Measurements from ENCODE around the gene TMIGD1.

DNA sequence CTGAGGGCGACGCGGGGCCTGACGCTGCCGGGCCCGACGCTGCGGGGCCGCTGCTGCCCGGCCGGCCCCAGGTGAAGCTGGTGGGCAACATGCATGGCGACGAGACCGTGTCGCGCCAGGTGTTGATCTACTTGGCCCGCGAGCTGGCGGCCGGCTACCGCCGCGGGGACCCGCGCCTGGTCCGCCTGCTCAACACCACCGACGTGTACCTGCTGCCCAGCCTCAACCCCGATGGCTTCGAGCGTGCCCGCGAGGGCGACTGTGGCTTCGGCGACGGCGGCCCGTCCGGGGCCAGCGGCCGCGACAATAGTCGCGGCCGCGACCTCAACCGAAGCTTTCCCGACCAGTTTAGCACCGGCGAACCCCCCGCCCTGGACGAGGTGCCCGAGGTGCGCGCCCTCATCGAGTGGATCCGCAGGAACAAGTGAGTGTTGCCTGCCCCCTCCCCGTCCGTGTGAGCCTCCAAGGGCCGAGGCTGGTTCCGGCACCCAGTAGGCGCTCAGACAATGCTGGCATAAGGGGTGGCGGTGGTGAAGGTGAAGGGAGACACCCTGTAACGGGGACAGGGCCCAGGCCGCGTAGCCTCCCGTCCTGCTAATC lies 45.5 kb upstream of the TMIGD1 start:
- TF ChIP-seq, protein P1, sequence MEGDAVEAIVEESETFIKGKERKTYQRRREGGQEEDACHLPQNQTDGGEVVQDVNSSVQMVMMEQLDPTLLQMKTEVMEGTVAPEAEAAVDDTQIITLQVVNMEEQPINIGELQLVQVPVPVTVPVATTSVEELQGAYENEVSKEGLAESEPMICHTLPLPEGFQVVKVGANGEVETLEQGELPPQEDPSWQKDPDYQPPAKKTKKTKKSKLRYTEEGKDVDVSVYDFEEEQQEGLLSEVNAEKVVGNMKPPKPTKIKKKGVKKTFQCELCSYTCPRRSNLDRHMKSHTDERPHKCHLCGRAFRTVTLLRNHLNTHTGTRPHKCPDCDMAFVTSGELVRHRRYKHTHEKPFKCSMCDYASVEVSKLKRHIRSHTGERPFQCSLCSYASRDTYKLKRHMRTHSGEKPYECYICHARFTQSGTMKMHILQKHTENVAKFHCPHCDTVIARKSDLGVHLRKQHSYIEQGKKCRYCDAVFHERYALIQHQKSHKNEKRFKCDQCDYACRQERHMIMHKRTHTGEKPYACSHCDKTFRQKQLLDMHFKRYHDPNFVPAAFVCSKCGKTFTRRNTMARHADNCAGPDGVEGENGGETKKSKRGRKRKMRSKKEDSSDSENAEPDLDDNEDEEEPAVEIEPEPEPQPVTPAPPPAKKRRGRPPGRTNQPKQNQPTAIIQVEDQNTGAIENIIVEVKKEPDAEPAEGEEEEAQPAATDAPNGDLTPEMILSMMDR (IDR thresholded peaks at IDR 0.05 in 2 of 3, conservative IDR thresholded peaks at IDR 0.05 in 1 of 3; ENCODE audit: borderline replicate concordance in 1 of 3, insufficient read depth in 1 of 3, low read depth in 2 of 3, low read length in 2 of 3): no peak
- TF ChIP-seq, protein P2, sequence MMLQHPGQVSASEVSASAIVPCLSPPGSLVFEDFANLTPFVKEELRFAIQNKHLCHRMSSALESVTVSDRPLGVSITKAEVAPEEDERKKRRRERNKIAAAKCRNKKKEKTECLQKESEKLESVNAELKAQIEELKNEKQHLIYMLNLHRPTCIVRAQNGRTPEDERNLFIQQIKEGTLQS (IDR thresholded peaks at IDR 0.05): no peak
- TF ChIP-seq SP1 (IDR thresholded peaks at IDR 0.05; ENCODE audit: low read depth) (no peak), SRF (IDR thresholded peaks at IDR 0.05; ENCODE audit: low read depth) (no peak), RAD21 (IDR thresholded peaks at IDR 0.05; ENCODE audit: low read depth) (no peak), POLR2A (IDR thresholded peaks at IDR 0.05; ENCODE audit: borderline replicate concordance, extremely low read depth, insufficient read depth, insufficient read length) (no peak)
